ENCODE results near the gene ELFN2.

ELFN2 gene

DNA sequence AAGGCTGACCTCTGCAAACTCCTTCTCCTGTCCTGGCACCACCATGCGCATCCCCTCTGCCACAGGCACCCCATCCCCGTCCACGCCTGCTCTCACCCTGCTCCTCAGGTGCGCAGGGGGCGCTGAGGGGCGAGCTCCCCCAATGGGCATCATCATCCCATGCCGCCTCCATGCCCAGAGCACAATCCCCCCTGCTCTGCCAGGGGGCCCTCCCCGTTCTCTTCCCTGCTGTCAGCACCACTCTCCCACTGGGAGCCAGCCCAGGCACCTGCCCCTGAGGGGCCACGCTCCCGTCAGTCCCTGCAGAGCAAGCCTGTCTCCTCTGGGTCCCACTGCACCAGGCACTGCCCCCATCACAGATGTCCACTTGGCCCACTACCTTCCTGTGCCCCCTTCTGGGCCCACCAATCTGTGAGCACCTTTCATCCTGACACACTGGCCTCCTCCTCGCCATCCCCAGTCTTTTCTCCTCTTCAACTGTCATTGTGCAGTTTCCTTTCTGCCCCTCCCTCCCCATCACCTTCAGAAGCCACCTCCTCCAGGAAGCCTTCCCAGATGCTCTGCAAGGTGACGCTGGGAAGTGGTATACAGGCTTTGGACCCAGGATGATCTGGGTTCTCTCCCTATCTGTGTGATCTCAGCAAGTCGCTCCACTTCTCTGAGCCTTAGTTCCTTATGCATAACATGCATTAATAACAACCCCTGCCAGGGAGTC lies 82.4 kb downstream of the ELFN2 start:
- H3K4me1 ChIP-seq (ENCODE audit: insufficient read depth, low read length, poor library complexity, severe bottlenecking): peaks cover 6% of the 10 kb centered on the region
- H3F3A ChIP-seq (ENCODE audit: low read depth): no peaks in the 10 kb centered on the region
- no peak overlapping the region for H3K4me2 ChIP-seq (ENCODE audit: low read depth, low read length, poor library complexity, severe bottlenecking)
- no peaks in the 10 kb centered on the region for H3K27me3 ChIP-seq (ENCODE audit: insufficient read depth, low read length, poor library complexity, severe bottlenecking)
- H3K4me3 ChIP-seq (ENCODE audit: low read length, poor library complexity, severe bottlenecking): no peak overlapping the region
- no peaks in the 10 kb centered on the region for H3K9me2 ChIP-seq (replicated peaks; ENCODE audit: low read depth, low read length)
- no peaks in the 10 kb centered on the region for H3K9me3 ChIP-seq (ENCODE audit: insufficient read depth, low read depth, low read length)
- H3K9ac ChIP-seq (ENCODE audit: low read depth, low read length, poor library complexity, severe bottlenecking): no peak overlapping the region
- no peak overlapping the region for H2AFZ ChIP-seq (ENCODE audit: low read length)
- H4K20me1 ChIP-seq (ENCODE audit: insufficient read depth, low read length, poor library complexity, severe bottlenecking): no peaks in the 10 kb centered on the region
- no peak for TF ChIP-seq EZH2phosphoT487 (IDR thresholded peaks at IDR 0.05; ENCODE audit: borderline replicate concordance)
- TF ChIP-seq, protein P1, sequence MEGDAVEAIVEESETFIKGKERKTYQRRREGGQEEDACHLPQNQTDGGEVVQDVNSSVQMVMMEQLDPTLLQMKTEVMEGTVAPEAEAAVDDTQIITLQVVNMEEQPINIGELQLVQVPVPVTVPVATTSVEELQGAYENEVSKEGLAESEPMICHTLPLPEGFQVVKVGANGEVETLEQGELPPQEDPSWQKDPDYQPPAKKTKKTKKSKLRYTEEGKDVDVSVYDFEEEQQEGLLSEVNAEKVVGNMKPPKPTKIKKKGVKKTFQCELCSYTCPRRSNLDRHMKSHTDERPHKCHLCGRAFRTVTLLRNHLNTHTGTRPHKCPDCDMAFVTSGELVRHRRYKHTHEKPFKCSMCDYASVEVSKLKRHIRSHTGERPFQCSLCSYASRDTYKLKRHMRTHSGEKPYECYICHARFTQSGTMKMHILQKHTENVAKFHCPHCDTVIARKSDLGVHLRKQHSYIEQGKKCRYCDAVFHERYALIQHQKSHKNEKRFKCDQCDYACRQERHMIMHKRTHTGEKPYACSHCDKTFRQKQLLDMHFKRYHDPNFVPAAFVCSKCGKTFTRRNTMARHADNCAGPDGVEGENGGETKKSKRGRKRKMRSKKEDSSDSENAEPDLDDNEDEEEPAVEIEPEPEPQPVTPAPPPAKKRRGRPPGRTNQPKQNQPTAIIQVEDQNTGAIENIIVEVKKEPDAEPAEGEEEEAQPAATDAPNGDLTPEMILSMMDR (conservative IDR thresholded peaks at IDR 0.05; ENCODE audit: low read length): no peak
- no peaks in the 10 kb centered on the region for H3K36me3 ChIP-seq (ENCODE audit: insufficient read depth, low read length)
- H3K79me2 ChIP-seq (ENCODE audit: insufficient read depth, low read length): no peaks in the 10 kb centered on the region

DNA sequence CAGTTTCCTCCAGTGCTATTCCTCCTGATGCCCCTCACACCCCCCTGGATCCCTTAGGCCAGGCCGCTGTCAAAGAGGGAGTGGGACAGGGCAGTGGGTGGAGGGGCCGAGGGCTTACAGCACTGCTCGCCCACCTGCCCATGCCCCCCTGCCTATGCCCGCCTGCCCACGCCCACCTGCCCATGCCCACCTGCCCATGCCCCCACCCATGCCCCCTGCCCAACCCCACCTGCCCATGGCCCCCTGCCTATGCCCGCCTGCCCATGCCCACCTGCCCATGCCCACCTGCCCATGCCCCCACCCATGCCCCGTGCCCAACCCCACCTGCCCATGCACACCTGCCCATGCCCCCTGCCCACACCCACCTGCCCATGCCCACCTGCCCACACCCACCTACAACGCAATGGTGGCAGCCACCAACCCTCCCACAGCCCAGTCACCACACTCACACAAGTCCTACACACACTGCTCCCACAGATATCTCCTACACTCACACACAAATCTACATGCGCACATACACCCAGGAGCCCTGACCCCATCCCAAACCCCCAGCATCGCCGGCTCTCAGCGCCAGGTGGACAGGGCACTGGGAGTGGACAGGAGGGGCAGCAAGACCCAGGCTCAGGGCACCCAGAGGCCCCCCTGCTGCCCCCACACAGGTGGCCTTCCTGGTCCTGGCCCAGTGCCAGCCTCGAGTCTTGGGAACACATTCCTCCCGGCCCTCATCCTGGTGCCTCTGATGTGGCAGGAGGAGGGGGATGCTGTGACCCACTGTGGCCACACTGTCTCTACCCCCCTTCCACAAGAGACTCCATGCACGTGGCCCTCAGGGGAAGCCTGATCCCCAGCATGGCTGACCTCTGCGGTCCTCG lies 83.2 kb downstream of the ELFN2 start:
- TF ChIP-seq, protein P1 (conservative IDR thresholded peaks at IDR 0.05; ENCODE audit: low read length): no peak
- no peak for TF ChIP-seq EZH2phosphoT487 (IDR thresholded peaks at IDR 0.05; ENCODE audit: borderline replicate concordance)
- H3K4me3 ChIP-seq (ENCODE audit: low read length, poor library complexity, severe bottlenecking): no peak overlapping the region
- no peak overlapping the region for H2AFZ ChIP-seq (ENCODE audit: low read length)
- peaks cover 6% of the 10 kb centered on the region for H3K4me1 ChIP-seq (ENCODE audit: insufficient read depth, low read length, poor library complexity, severe bottlenecking)
- H3K4me2 ChIP-seq (ENCODE audit: low read depth, low read length, poor library complexity, severe bottlenecking): no peak overlapping the region
- no peaks in the 10 kb centered on the region for H3K36me3 ChIP-seq (ENCODE audit: insufficient read depth, low read length)
- H3K9me3 ChIP-seq (ENCODE audit: insufficient read depth, low read depth, low read length): no peaks in the 10 kb centered on the region
- no peaks in the 10 kb centered on the region for H3K79me2 ChIP-seq (ENCODE audit: insufficient read depth, low read length)
- H3K27me3 ChIP-seq (ENCODE audit: insufficient read depth, low read length, poor library complexity, severe bottlenecking): no peaks in the 10 kb centered on the region
- no peak overlapping the region for H3K9ac ChIP-seq (ENCODE audit: low read depth, low read length, poor library complexity, severe bottlenecking)
- no peaks in the 10 kb centered on the region for H3K9me2 ChIP-seq (replicated peaks; ENCODE audit: low read depth, low read length)
- H4K20me1 ChIP-seq (ENCODE audit: insufficient read depth, low read length, poor library complexity, severe bottlenecking): no peaks in the 10 kb centered on the region
- H3F3A ChIP-seq (ENCODE audit: low read depth): no peaks in the 10 kb centered on the region

DNA sequence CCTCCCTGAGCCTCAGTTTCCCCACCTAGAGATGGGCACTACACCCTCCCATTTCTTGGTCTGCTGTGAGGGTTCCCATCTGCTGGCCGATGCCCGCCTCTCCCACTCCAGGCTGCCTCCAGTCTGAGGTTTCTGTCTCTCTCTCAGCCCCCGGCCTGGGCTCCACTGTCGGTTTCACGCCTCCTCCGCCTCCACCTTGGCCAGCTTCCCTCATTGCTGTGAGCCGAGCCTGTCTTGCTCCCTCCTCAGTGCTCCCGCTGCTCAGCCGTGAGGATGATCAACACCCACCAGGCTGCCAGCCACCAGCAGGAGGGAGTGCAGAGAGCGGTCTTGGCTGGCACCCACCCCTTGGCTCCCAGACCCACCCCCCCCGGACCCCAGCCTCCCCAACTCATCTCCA lies 83.9 kb downstream of the ELFN2 start:
- Histone ChIP-seq H2AFZ (ENCODE audit: low read length) (no peak overlapping the region), H3K9me2 (replicated peaks; ENCODE audit: low read depth, low read length) (no peaks in the 10 kb centered on the region), H3K9ac (ENCODE audit: low read depth, low read length, poor library complexity, severe bottlenecking) (no peak overlapping the region), H3K9me3 (ENCODE audit: insufficient read depth, low read depth, low read length) (no peaks in the 10 kb centered on the region), H4K20me1 (ENCODE audit: insufficient read depth, low read length, poor library complexity, severe bottlenecking) (no peaks in the 10 kb centered on the region), H3K4me1 (ENCODE audit: insufficient read depth, low read length, poor library complexity, severe bottlenecking) (no peaks in the 10 kb centered on the region), H3K36me3 (ENCODE audit: insufficient read depth, low read length) (no peaks in the 10 kb centered on the region), H3K27me3 (ENCODE audit: insufficient read depth, low read length, poor library complexity, severe bottlenecking) (no peaks in the 10 kb centered on the region), H3K4me2 (ENCODE audit: low read depth, low read length, poor library complexity, severe bottlenecking) (no peak overlapping the region), H3K79me2 (ENCODE audit: insufficient read depth, low read length) (no peaks in the 10 kb centered on the region), H3F3A (ENCODE audit: low read depth) (no peaks in the 10 kb centered on the region), H3K4me3 (ENCODE audit: low read length, poor library complexity, severe bottlenecking) (no peak overlapping the region)
- TF ChIP-seq EZH2phosphoT487 (IDR thresholded peaks at IDR 0.05; ENCODE audit: borderline replicate concordance): no peak
- TF ChIP-seq, protein P1 (conservative IDR thresholded peaks at IDR 0.05; ENCODE audit: low read length): no peak

All from Loucy (cell line).